IMR-90 (cell line): ENCODE measurements around the gene GPX4. TPM values are rescaled to one million over a fixed set of nuclear protein-coding genes. Genes with fewer than 3 reads are reported as not detected.

Experiments
- ATAC-seq: fragments of 200-7000 bp; cut with Tn5 transposase; 2 replicates; pipeline ENCODE4 v1.9.1; 2020; ENCODE audit warnings: low read depth, mild to moderate bottlenecking, moderate library complexity
- BruUV-seq: library from RNA; stranded (reverse); fragments of 400-500 nt; replicated peaks from 2 replicates; lab custom pipeline; 2021; lab: Mats Ljungman, UMichigan
- CTCF ChIA-PET: fragments of 300-600 bp; formaldehyde crosslinking; extraction: SDS; loops from one replicate; lab custom pipeline; 2021; ENCODE audit warnings: antibody characterized with exemption; lab: Yijun Ruan, JAX
- POLR2A ChIA-PET: fragments of 300-600 bp; sonication (Branson Sonifier 250); formaldehyde crosslinking; loops from one replicate; lab custom pipeline; 2022; ENCODE audit warnings: antibody characterized with exemption; ENCODE audit not compliant: unreplicated experiment; lab: Charles Lee
- DNase-seq: peaks from one replicate; pipeline ENCODE4 v3.0.0; 2013
- H2AFZ ChIP-seq: replicated peaks from 2 replicates; pipeline ENCODE3; 2013; ENCODE audit warnings: low read length, mild to moderate bottlenecking; ENCODE audit not compliant: poor library complexity
- H2AK5ac ChIP-seq: 2 replicates; pipeline ENCODE4 v1.6.1; 2013; ENCODE audit warnings: low read depth, low read length, inconsistent platforms
- H2AK9ac ChIP-seq: replicated peaks from 2 replicates; pipeline ENCODE3; 2013; ENCODE audit warnings: mild to moderate bottlenecking, low read depth, low read length, moderate library complexity; ENCODE audit not compliant: poor library complexity
- H2BK120ac ChIP-seq: 2 replicates; pipeline ENCODE4 v1.6.1; 2013; ENCODE audit warnings: low read depth, low read length, inconsistent platforms
- H2BK15ac ChIP-seq: 3 replicates; pipeline ENCODE4 v1.6.1; 2013; ENCODE audit warnings: low read depth, low read length, inconsistent platforms
- H2BK20ac ChIP-seq: 2 replicates; pipeline ENCODE4 v1.6.1; 2013; ENCODE audit warnings: low read depth, mild to moderate bottlenecking, inconsistent platforms, low read length, moderate library complexity
- H2BK5ac ChIP-seq: 2 replicates; pipeline ENCODE4 v1.6.1; 2013; ENCODE audit warnings: mild to moderate bottlenecking, low read depth, low read length, inconsistent platforms; ENCODE audit not compliant: poor library complexity, severe bottlenecking
- H3K14ac ChIP-seq: replicated peaks from 2 replicates; pipeline ENCODE4 v1.6.1; 2013; ENCODE audit warnings: low read depth, low read length, inconsistent platforms
- H3K18ac ChIP-seq: 2 replicates; pipeline ENCODE4 v1.6.1; 2013; ENCODE audit warnings: low read depth, low read length, control low read depth
- H3K23ac ChIP-seq: 2 replicates; pipeline ENCODE4 v1.6.1; 2013; ENCODE audit warnings: low read depth, low read length, inconsistent platforms
- H3K27ac ChIP-seq: 2 replicates; pipeline ENCODE4 v1.5.1; 2013; ENCODE audit warnings: mild to moderate bottlenecking, control low read depth, low read length; ENCODE audit not compliant: insufficient read depth
- H3K27me3 ChIP-seq: 2 replicates; pipeline ENCODE4 v1.6.1; 2013; ENCODE audit warnings: low read length; ENCODE audit not compliant: control insufficient read depth, insufficient read depth
- H3K36me3 ChIP-seq: 2 replicates; pipeline ENCODE4 v1.6.1; 2013; ENCODE audit warnings: low read length, mixed read lengths; ENCODE audit not compliant: control insufficient read depth, insufficient read depth
- H3K4ac ChIP-seq: 2 replicates; pipeline ENCODE4 v1.6.1; 2013; ENCODE audit warnings: low read depth, low read length, inconsistent platforms
- H3K4me1 ChIP-seq: 2 replicates; pipeline ENCODE4 v1.6.1; 2013; ENCODE audit warnings: low read length, mixed read lengths; ENCODE audit not compliant: control insufficient read depth, insufficient read depth
- H3K4me2 ChIP-seq: 2 replicates; pipeline ENCODE4 v1.6.1; 2013; ENCODE audit warnings: low read depth, mild to moderate bottlenecking, control low read depth, low read length, moderate library complexity
- H3K4me3 ChIP-seq: 2 replicates; pipeline ENCODE4 v1.5.1; 2013; ENCODE audit warnings: low read depth, mild to moderate bottlenecking, control low read depth, low read length, moderate library complexity; ENCODE audit not compliant: insufficient read depth
- H3K56ac ChIP-seq: 2 replicates; pipeline ENCODE4 v1.6.1; 2013; ENCODE audit warnings: low read length, inconsistent platforms; ENCODE audit not compliant: insufficient read depth; ENCODE audit errors: extremely low read depth
- H3K79me1 ChIP-seq, 2 experiments: 2 replicates each; pipeline ENCODE4 v1.6.1; 2013; ENCODE audit warnings: low read length in 2 of 2, inconsistent platforms in 1 of 2, low read depth in 1 of 2
- H3K9ac ChIP-seq: 2 replicates; pipeline ENCODE4 v1.6.1; 2013; ENCODE audit warnings: low read depth, low read length, control low read depth
- H3K9me1 ChIP-seq: 2 replicates; pipeline ENCODE4 v1.6.1; 2013; ENCODE audit warnings: low read length, inconsistent platforms; ENCODE audit not compliant: insufficient read depth
- H3K9me3 ChIP-seq: 2 replicates; pipeline ENCODE4 v1.6.1; 2013; ENCODE audit warnings: low read length; ENCODE audit not compliant: control insufficient read depth, insufficient read depth
- H4K20me1 ChIP-seq: 2 replicates; pipeline ENCODE4 v1.6.1; 2013; ENCODE audit warnings: low read length, inconsistent platforms; ENCODE audit not compliant: insufficient read depth
- H4K5ac ChIP-seq: 2 replicates; pipeline ENCODE4 v1.6.1; 2013; ENCODE audit warnings: mild to moderate bottlenecking, low read depth, low read length, control low read depth
- H4K8ac ChIP-seq, 2 experiments: 2 replicates each; pipeline ENCODE4 v1.6.1; 2013; ENCODE audit warnings: low read depth in 2 of 2, low read length in 2 of 2, control low read depth in 1 of 2, inconsistent platforms in 1 of 2
- H4K91ac ChIP-seq: 2 replicates; pipeline ENCODE4 v1.6.1; 2013; ENCODE audit warnings: low read depth, low read length, inconsistent platforms; ENCODE audit not compliant: insufficient read depth
- BHLHE40 ChIP-seq: fragments of 150-350 bp; IDR thresholded peaks from 2 replicates; pipeline ENCODE4 v1.6.1; 2016; ENCODE audit warnings: mild to moderate bottlenecking, low read depth, low read length
- CTCF ChIP-seq: conservative IDR thresholded peaks from 2 replicates; pipeline ENCODE4 v1.5.1; 2012; ENCODE audit warnings: mild to moderate bottlenecking, low read depth, low read length, improper control_type of control experiment
- MAZ ChIP-seq: IDR thresholded peaks from 2 replicates; pipeline ENCODE4 v1.6.1; 2012; ENCODE audit warnings: low read depth, mild to moderate bottlenecking, low read length, improper control_type of control experiment, moderate library complexity, borderline replicate concordance
- NFE2L2 ChIP-seq: fragments of 150-350 bp; IDR thresholded peaks from 2 replicates; pipeline ENCODE4 v1.6.1; 2016; ENCODE audit warnings: low read depth, mild to moderate bottlenecking, low read length
- POLR2A ChIP-seq: IDR thresholded peaks from 2 replicates; pipeline ENCODE4 v1.6.1; 2012; ENCODE audit warnings: mild to moderate bottlenecking, low read depth, low read length
- USF2 ChIP-seq: fragments of 150-350 bp; IDR thresholded peaks from 2 replicates; pipeline ENCODE4 v1.6.1; 2017; ENCODE audit warnings: mild to moderate bottlenecking, antibody characterized with exemption, low read length, low read depth
- WGBS, 2 experiments: methylation state at CpG; one replicate each; pipeline versions ENCODE4 v1.1.5 to v1.1.7; 2013; ENCODE audit warnings: missing lambda C conversion rate in 2 of 2; ENCODE audit not compliant: insufficient read length in 1 of 2; ENCODE audit errors: extremely low coverage in 2 of 2; 5-methylcytosine and 5-hydroxymethylcytosine counted together
- dilution Hi-C: fragments of 300-500 bp; cut with HindIII; formaldehyde crosslinking; loops from one replicate; pipeline ENCODE4 v1.14.3; 2018; ENCODE audit warnings: low sequenced_read_pairs; ENCODE audit not compliant: unreplicated experiment
- in situ Hi-C: fragments of 300-500 bp; cut with MboI; formaldehyde crosslinking; loops from 3 replicates; pipeline ENCODE4 v1.14.3; 2019; ENCODE audit warnings: low sequenced_read_pairs, inconsistent platforms, mixed read lengths
- intact Hi-C: fragments of 100-400 bp; cut with micrococcal nuclease; formaldehyde crosslinking; loops from 2 replicates; pipeline ENCODE4 v1.10.0; 2022
- polyA plus RNA-seq, 3 experiments: library from polyadenylated mRNA; depleted of rRNA; stranded (reverse); fragments of >200 nt; gene quantifications; 2 replicates each; pipeline ENCODE4 v1.2.3, GENCODE V29; 2012; ENCODE audit warnings: low replicate concordance in 1 of 3
- total RNA-seq: library from RNA; depleted of rRNA; stranded (reverse); fragments of >200 nt; gene quantifications from 2 replicates; pipeline ENCODE4 v1.2.3, GENCODE V29; 2012

GPX4 gene
- total and polyA plus RNA-seq, 2 of the 4 experiments (the other 2 are of a cell fraction) = 357 to 1,083 TPM

GRCh38 chr19:1104311-1105007 lies 665 bp downstream of the GPX4 start:
- Histone ChIP-seq H4K5ac (no peak overlapping the region), H3K9ac (peak overlapping the region; percentile 96), H3K36me3 (peaks cover 38% of the 10 kb centered on the region; the same call in 1 of the 2 replicates), H2BK20ac (no peak overlapping the region), H3K4me3 (peak overlapping the region; percentile 85), H3K9me3 (peaks cover 3% of the 10 kb centered on the region), H3K14ac (peak overlapping the region; percentile 95), H2AFZ (peak overlapping the region; percentile 70), H3K4me2 (peak overlapping the region; percentile 89), H2AK5ac (peak overlapping the region; percentile 91; the same call in 1 of the 2 replicates), H4K8ac (peak overlapping the region in 1 of 2 experiments; percentile 32; a peak in 1 of 4 replicates), H3K4me1 (peaks cover 10% of the 10 kb centered on the region), H3K56ac (peak overlapping the region; percentile 62; the same call in 1 of the 2 replicates), H3K79me1 (peaks cover 0 to 25% of the 10 kb centered on the region in 2 experiments; a peak in 2 of 4 replicates), H3K18ac (no peak overlapping the region; the same call in 1 of the 2 replicates), H3K9me1 (0 out of 2 replicates have a peak, but pooled peaks cover 2% of the 10 kb centered on the region), H2BK120ac (peak overlapping the region; percentile 70; the same call in 1 of the 2 replicates), H3K27me3 (no peaks in the 10 kb centered on the region), H3K23ac (peak overlapping the region; percentile 95; the same call in 1 of the 2 replicates), H3K4ac (peak overlapping the region; percentile 94), H4K20me1 (peaks cover 49% of the 10 kb centered on the region), H2AK9ac (peak overlapping the region; percentile 98), H4K91ac (peak overlapping the region; percentile 35), H2BK5ac (peak overlapping the region; percentile 93), H3K27ac (peak overlapping the region; percentile 84), H2BK15ac (no peak overlapping the region)
- DNase-seq (peak; percentile 69), ATAC-seq (peak; percentile 45)
- intact Hi-C loops = loop anchor here (5.0 kb wide), 1 partner anchor 77 kb away; the partner anchor contains the start of gene CNN2
- dilution Hi-C loops = no loop called here
- no TSS peak for BruUV-seq
- POLR2A ChIA-PET = interaction anchor here (0.6 to 0.7 kb wide), 2 partner anchors 96 to 164 kb away, joined by 3 to 4 read pairs; partner anchors contain the start of gene CIRBP
- TF ChIP-seq BHLHE40 = peak; percentile 34; the same call in 1 of the 2 replicates
- no peak for TF ChIP-seq NFE2L2
- peak; percentile 40; the same call in 1 of the 2 replicates for TF ChIP-seq POLR2A
- TF ChIP-seq USF2 = peak; percentile 37
- TF ChIP-seq CTCF = 0 out of 2 replicates have a peak, but pooled peaks have one; percentile 5
- peak; percentile 63; the same call in 1 of the 2 replicates for TF ChIP-seq MAZ
- CTCF ChIA-PET = interaction anchor here (1.5 kb wide), 1 partner anchor 9 kb away, joined by 6 read pairs; no protein-coding TSS in a partner anchor
- 0% methylated on average over 39 of the region's 93 CpGs; no CpG with 5 or more reads in 1 of the 2 experiments for WGBS, 2 experiments
- in situ Hi-C loops = loop anchor here (5.0 kb wide), 1 partner anchor 98 kb away; no protein-coding TSS in a partner anchor
